Measurements from ENCODE around the gene KIAA1755. TPM values are rescaled to one million over a fixed set of nuclear protein-coding genes. Genes with fewer than 3 reads are reported as not detected.

Gene KIAA1755
- total RNA-seq, 1 experiment from 2014 or later: 0.17 TPM

DNA sequence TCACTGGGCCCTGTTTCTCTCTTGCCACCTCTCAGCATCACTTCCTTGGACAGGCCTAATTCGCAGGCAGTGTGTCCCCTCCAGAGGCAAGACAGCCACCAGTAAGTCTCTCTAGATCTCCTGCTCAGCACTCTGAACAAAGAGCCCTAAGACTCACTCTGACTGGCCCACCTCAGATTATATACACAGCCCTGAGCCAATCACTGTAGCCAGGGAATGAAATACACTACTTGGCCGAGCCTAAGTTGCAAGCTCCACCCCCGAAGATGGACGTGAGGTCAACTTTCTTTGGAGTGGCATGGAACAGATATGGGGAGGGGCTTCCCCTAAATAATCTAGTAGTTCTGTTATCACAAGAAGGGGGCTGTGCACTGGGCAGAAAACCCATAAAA is 47.5 kb upstream of the KIAA1755 start:
- Histone ChIP-seq H3K14ac (ENCODE audit: insufficient read depth, low read length) (no peak overlapping the region), H2BK15ac (ENCODE audit: low read depth, low read length) (no peak overlapping the region), H3K9me3 (ENCODE audit: control insufficient read depth, low read depth, low read length) (no peaks in the 10 kb centered on the region), H2BK12ac (ENCODE audit: insufficient read length, low read depth, low read length) (no peak overlapping the region), H4K91ac (ENCODE audit: insufficient read length, low read depth, low read length) (no peak overlapping the region), H3K23ac (ENCODE audit: insufficient read length, low read depth, low read length) (no peak overlapping the region), H3K56ac (ENCODE audit: insufficient read length, low read depth, low read length) (no peak overlapping the region), H4K20me1 (ENCODE audit: control insufficient read depth, insufficient read depth, insufficient read length) (no peaks in the 10 kb centered on the region), H2BK20ac (ENCODE audit: low read depth, low read length, poor library complexity, severe bottlenecking) (no peak overlapping the region), H3K4me2 (ENCODE audit: insufficient read depth, insufficient read length, low read length) (no peak overlapping the region), H2BK5ac (ENCODE audit: insufficient read length, low read length) (no peak overlapping the region), H3K23me2 (ENCODE audit: insufficient read length, low read depth, low read length, poor library complexity, severe bottlenecking) (no peaks in the 10 kb centered on the region), H2BK120ac (ENCODE audit: low read depth, low read length, poor library complexity, severe bottlenecking) (no peak overlapping the region), H3K9ac (ENCODE audit: extremely low read depth, insufficient read length, low read length) (no peak overlapping the region), H3K4me1 (ENCODE audit: insufficient read depth, low read length) (no peaks in the 10 kb centered on the region), H2AFZ (ENCODE audit: low read length) (no peak overlapping the region), H3K4ac (ENCODE audit: low read depth, low read length) (no peak overlapping the region), H3T11ph (ENCODE audit: low read length) (no peak overlapping the region), H2AK5ac (ENCODE audit: insufficient read length, low read length) (no peak overlapping the region), H3K18ac (ENCODE audit: insufficient read length, low read depth, low read length) (peak overlapping the region; percentile 14), H3K79me2 (ENCODE audit: insufficient read depth, low read length) (no peaks in the 10 kb centered on the region), H3K27me3 (ENCODE audit: insufficient read depth, low read length) (no peaks in the 10 kb centered on the region), H3K79me1 (ENCODE audit: insufficient read depth, low read depth, low read length, poor library complexity, severe bottlenecking) (no peaks in the 10 kb centered on the region), H4K8ac (replicated peaks; ENCODE audit: insufficient read length, low read depth, low read length) (no peak overlapping the region), H4K5ac (ENCODE audit: insufficient read length, low read depth, low read length) (no peak overlapping the region), H3K27ac (ENCODE audit: insufficient read length, low read depth, low read length) (no peak overlapping the region)
- Mint-ChIP-seq H3K9me3 (no peaks in the 10 kb centered on the region), H3K36me3 (ENCODE audit: insufficient read depth in 1 of 3, low read depth in 3 of 3) (no peaks in the 10 kb centered on the region), H3K27me3 (ENCODE audit: low read depth) (peaks cover 14% of the 10 kb centered on the region), H3K27ac (peak overlapping the region in 1 of 3 experiments; percentile 54; a peak in 1 of 7 replicates), H3K4me1 (peaks cover 4 to 12% of the 10 kb centered on the region in 2 experiments), H3K4me3 (no peak overlapping the region; a peak in 1 of 5 replicates)
- TF ChIP-seq, protein P1, sequence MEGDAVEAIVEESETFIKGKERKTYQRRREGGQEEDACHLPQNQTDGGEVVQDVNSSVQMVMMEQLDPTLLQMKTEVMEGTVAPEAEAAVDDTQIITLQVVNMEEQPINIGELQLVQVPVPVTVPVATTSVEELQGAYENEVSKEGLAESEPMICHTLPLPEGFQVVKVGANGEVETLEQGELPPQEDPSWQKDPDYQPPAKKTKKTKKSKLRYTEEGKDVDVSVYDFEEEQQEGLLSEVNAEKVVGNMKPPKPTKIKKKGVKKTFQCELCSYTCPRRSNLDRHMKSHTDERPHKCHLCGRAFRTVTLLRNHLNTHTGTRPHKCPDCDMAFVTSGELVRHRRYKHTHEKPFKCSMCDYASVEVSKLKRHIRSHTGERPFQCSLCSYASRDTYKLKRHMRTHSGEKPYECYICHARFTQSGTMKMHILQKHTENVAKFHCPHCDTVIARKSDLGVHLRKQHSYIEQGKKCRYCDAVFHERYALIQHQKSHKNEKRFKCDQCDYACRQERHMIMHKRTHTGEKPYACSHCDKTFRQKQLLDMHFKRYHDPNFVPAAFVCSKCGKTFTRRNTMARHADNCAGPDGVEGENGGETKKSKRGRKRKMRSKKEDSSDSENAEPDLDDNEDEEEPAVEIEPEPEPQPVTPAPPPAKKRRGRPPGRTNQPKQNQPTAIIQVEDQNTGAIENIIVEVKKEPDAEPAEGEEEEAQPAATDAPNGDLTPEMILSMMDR (conservative IDR thresholded peaks at IDR 0.05): no peak
- no CpG with 5 or more reads among the region's 4 CpGs for WGBS (ENCODE audit: extremely low coverage, insufficient read length, low lambda C conversion rate)
- DNase-seq: no peak

Measured in H9 (cell line).